ENCODE data around the gene USP31. TPM values are rescaled to one million over a fixed set of nuclear protein-coding genes. Genes with fewer than 3 reads are reported as not detected.

USP31 gene
- total and polyA plus RNA-seq, 2 of the 8 experiments (the other 6 are each of a cell fraction or from before 2014, with no cell fraction given), result 6.7 to 19.0 TPM

DNA sequence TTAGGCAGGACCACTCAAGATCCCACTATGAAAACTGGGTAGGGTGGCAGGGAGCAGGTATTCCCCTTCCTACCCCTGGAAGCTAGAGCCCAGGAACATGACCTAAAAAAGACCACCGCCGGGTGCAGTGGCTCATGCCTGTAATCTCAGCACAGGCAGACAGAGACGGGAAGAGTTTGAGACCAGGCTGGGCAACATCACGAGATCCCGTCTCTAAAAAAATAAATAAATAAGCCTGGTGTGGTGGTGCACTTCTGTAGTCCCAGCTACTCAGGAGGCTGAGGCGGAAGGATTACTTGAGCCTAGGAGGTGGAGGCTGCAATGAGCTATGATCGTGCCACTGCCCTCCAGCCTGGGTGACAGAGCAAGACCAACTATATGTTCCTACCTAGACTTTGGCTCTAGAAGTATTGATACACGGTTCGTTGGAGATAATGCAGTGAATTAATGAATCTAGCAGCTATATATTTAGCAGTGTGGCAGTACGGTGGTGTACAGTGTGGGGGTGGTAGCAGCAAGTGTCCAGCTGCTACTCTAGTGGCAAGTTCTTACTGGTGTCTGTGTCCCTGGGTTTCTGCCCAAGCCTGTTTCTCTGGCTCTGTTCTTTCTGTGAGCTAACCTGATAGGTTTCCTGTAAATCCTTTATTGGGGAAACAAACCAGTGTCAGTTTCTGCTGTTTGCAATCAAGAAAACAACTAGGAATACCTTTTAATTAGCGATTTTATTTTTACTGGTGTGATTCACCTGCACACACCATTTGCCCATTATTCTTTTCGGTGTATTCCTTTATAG is 3.3 kb upstream of the USP31 start:
- no peak overlapping the region for H3K4ac ChIP-seq (replicated peaks; ENCODE audit: insufficient read length, low read depth, low read length)
- WGBS, 2 experiments (ENCODE audit: extremely low coverage in 1 of 2, insufficient coverage in 1 of 2, insufficient read length in 1 of 2, insufficient replicate concordance in 2 of 2, low coverage in 1 of 2, low lambda C conversion rate in 2 of 2, missing lambda C conversion rate in 1 of 2), result 83% methylated on average over 12 of the region's 12 CpGs; no CpG with 5 or more reads in 1 of the 2 experiments
- H3K9me3 ChIP-seq (ENCODE audit: insufficient read depth in 2 of 2, low read depth in 1 of 2, low read length in 1 of 2), result no peaks in the 10 kb centered on the region
- no peak overlapping the region for H3K14ac ChIP-seq (ENCODE audit: insufficient read length)
- ChIA-PET CTCF (ENCODE audit: partially characterized antibody) (interaction anchor here (0.7 to 1.1 kb wide), 2 partner anchors 24 to 283 kb away, joined by 3 read pairs; no protein-coding TSS in a partner anchor), POLR2A (ENCODE audit: partially characterized antibody) (interaction anchor here (1.4 kb wide), 1 partner anchor 42 kb away, joined by 4 read pairs; no protein-coding TSS in a partner anchor)
- no peak overlapping the region for H4K5ac ChIP-seq (ENCODE audit: insufficient read length, low read depth, low read length)
- H2BK20ac ChIP-seq (ENCODE audit: low read length), result no peak overlapping the region
- H3K27ac ChIP-seq (ENCODE audit: low read depth, low read length), result no peak overlapping the region
- H3K18ac ChIP-seq (ENCODE audit: extremely low read depth, low read length), result no peak overlapping the region
- H2BK15ac ChIP-seq (ENCODE audit: low read length), result no peak overlapping the region
- peaks cover 0 to 3% of the 10 kb centered on the region in 2 experiments for H4K20me1 ChIP-seq (replicated peaks in 1 of 2; ENCODE audit: control insufficient read depth in 1 of 2, insufficient read depth in 2 of 2, low read length in 2 of 2)
- H3K23me2 ChIP-seq (ENCODE audit: low read depth, low read length), result peaks cover 6% of the 10 kb centered on the region
- no peak overlapping the region for H2AFZ ChIP-seq (ENCODE audit: low read length)
- no peak overlapping the region for H2BK5ac ChIP-seq (ENCODE audit: low read depth, low read length)
- H3K4me1 ChIP-seq (replicated peaks in 1 of 4; ENCODE audit: control insufficient read depth in 3 of 4, insufficient read depth in 4 of 4, low read length in 3 of 4), result peaks cover 0 to 3% (median 0%) of the 10 kb centered on the region in 4 experiments; a peak in 2 of 7 replicates
- TF ChIP-seq RXRA (IDR thresholded peaks at IDR 0.05; ENCODE audit: insufficient read depth, low read depth, low read length), result no peak
- TF ChIP-seq JUND (IDR thresholded peaks at IDR 0.05; ENCODE audit: low read length), result no peak
- TF ChIP-seq RAD21 (IDR thresholded peaks at IDR 0.05 in 1 of 2, conservative IDR thresholded peaks at IDR 0.05 in 1 of 2; ENCODE audit: low read depth in 2 of 2, low read length in 2 of 2), result no peak
- no peak for TF ChIP-seq TAF1 (IDR thresholded peaks at IDR 0.05; ENCODE audit: low read depth, low read length)
- no peak for TF ChIP-seq MAFK (IDR thresholded peaks at IDR 0.05; ENCODE audit: low read depth, low read length)
- no peak for TF ChIP-seq CEBPB (IDR thresholded peaks at IDR 0.05; ENCODE audit: low read depth, low read length)
- TF ChIP-seq KDM5A (IDR thresholded peaks at IDR 0.05; ENCODE audit: low read length), result no peak
- TF ChIP-seq PHF8 (conservative IDR thresholded peaks at IDR 0.05; ENCODE audit: low read depth, low read length), result no peak
- no peak for TF ChIP-seq RNF2 (IDR thresholded peaks at IDR 0.05; ENCODE audit: borderline replicate concordance, low read depth, low read length, missing control alignments, poor library complexity, severe bottlenecking)
- H3K4me3 ChIP-seq (ENCODE audit: extremely low read depth in 1 of 4, insufficient read depth in 2 of 4, low read depth in 3 of 4, low read length in 4 of 4), result no peak overlapping the region
- no peak for DNase-seq (ENCODE audit: low read depth in 1 of 2, low spot score in 2 of 2)
- H3K23ac ChIP-seq (ENCODE audit: insufficient read length), result no peak overlapping the region
- no peak for FAIRE-seq
- H3K27me3 ChIP-seq (replicated peaks in 1 of 4; ENCODE audit: control insufficient read depth in 3 of 4, extremely low read depth in 1 of 4, insufficient read depth in 3 of 4, low read length in 3 of 4), result peaks cover 0 to 3% (median 1%) of the 10 kb centered on the region in 4 experiments; a peak in 1 of 7 replicates
- no peak overlapping the region for H3K9ac ChIP-seq (replicated peaks in 1 of 4; ENCODE audit: extremely low read depth in 1 of 4, low read depth in 3 of 4, low read length in 3 of 4)
- H4K8ac ChIP-seq (ENCODE audit: extremely low read depth, insufficient read depth, low read length), result no peak overlapping the region
- no peak overlapping the region for H4K91ac ChIP-seq (replicated peaks; ENCODE audit: insufficient read length, low read length)
- peaks cover 3 to 8% of the 10 kb centered on the region in 2 experiments; a peak in 2 of 4 replicates for H3K79me2 ChIP-seq (ENCODE audit: control insufficient read depth in 1 of 2, insufficient read depth in 2 of 2, low read length in 2 of 2)
- no peaks in the 10 kb centered on the region for H3K79me1 ChIP-seq (ENCODE audit: low read depth, low read length)
- H2BK12ac ChIP-seq (ENCODE audit: low read depth, low read length), result no peak overlapping the region
- H3K56ac ChIP-seq (replicated peaks; ENCODE audit: insufficient read length, low read depth, low read length), result no peak overlapping the region
- H3K36me3 ChIP-seq (ENCODE audit: control insufficient read depth in 2 of 4, insufficient read depth in 4 of 4, low read length in 3 of 4), result no peaks in the 10 kb centered on the region
- no peak overlapping the region for H2BK120ac ChIP-seq (replicated peaks; ENCODE audit: low read depth, low read length)
- no peak overlapping the region for H2AK5ac ChIP-seq (ENCODE audit: low read depth, low read length)
- no peak overlapping the region for H3K4me2 ChIP-seq (ENCODE audit: insufficient read depth in 1 of 2, low read depth in 2 of 2, low read length in 2 of 2)
